GM12878 (cell line): ENCODE measurements around the gene TENT4B. TPM values are rescaled to one million over a fixed set of nuclear protein-coding genes. Genes with fewer than 3 reads are reported as not detected.

Experiments used
- ATAC-seq: fragments of 200-7000 bp; cut with Tn5 transposase; 3 replicates; pipeline ENCODE4 v1.9.1; 2020; ENCODE audit warnings: mild to moderate bottlenecking, moderate library complexity
- BruUV-seq: library from RNA; stranded (reverse); fragments of 400-500 nt; replicated peaks from 2 replicates; lab custom pipeline; 2021; lab: Mats Ljungman, UMichigan
- CTCF ChIA-PET: fragments of 300-600 bp; sonication (Branson Sonifier 250); formaldehyde crosslinking; extraction: SDS; loops from one replicate; lab custom pipeline; 2021; ENCODE audit warnings: inconsistent platforms; lab: Yijun Ruan, JAX
- POLR2A ChIA-PET: fragments of 350-600 bp; formaldehyde crosslinking; extraction: SDS; loops from one replicate; lab custom pipeline; 2021; ENCODE audit warnings: inconsistent platforms; lab: Charles Lee
- RAD21 ChIA-PET: fragments of 300-600 bp; sonication (Branson Sonifier 250); formaldehyde crosslinking; loops from one replicate; lab custom pipeline; 2023; ENCODE audit warnings: antibody characterized with exemption; ENCODE audit not compliant: unreplicated experiment; lab: Charles Lee
- SMC1A ChIA-PET: fragments of 300-600 bp; sonication (Branson Sonifier 250); formaldehyde crosslinking; loops from one replicate; lab custom pipeline; 2023; ENCODE audit not compliant: unreplicated experiment, uncharacterized antibody; lab: Charles Lee
- DNase-seq: peaks from one replicate; pipeline ENCODE4 v3.0.0-alpha.2; 2011; ENCODE audit warnings: low read depth, low spot score
- FAIRE-seq: peaks from 3 replicates; lab custom pipeline; 2011; peaks lifted over from hg19 to GRCh38; lab: Jason Lieb, UNC
- H2AFZ ChIP-seq: 2 replicates; pipeline ENCODE4 v1.6.0; 2011; ENCODE audit warnings: low read depth, low read length, control low read depth; ENCODE audit not compliant: control insufficient read depth
- H3K27ac ChIP-seq: 2 replicates; pipeline ENCODE4 v1.5.1; 2011; ENCODE audit warnings: control low read depth; ENCODE audit not compliant: control insufficient read depth, insufficient read depth
- H3K27me3 ChIP-seq, 2 experiments: replicated peaks in 1 of 2; 2 replicates each; pipeline versions ENCODE4 v1.6.0 to v1.6.1; 2011; ENCODE audit warnings: low read length in 1 of 2; ENCODE audit not compliant: control insufficient read depth in 2 of 2, insufficient read depth in 2 of 2
- H3K36me3 ChIP-seq, 2 experiments: 2 replicates each; pipeline ENCODE4 v1.5.1; 2011; ENCODE audit warnings: low read length in 1 of 2; ENCODE audit not compliant: control insufficient read depth in 2 of 2, insufficient read depth in 2 of 2
- H3K4me1 ChIP-seq: 2 replicates; pipeline ENCODE4 v1.6.1; 2011; ENCODE audit warnings: mild to moderate bottlenecking, low read length, moderate library complexity, mixed read lengths; ENCODE audit not compliant: control insufficient read depth, insufficient read depth
- H3K4me2 ChIP-seq: 2 replicates; pipeline ENCODE4 v1.6.0; 2011; ENCODE audit warnings: control low read depth; ENCODE audit not compliant: control insufficient read depth, insufficient read depth
- H3K4me3 ChIP-seq: fragments of 200-600 bp; sonication (generic); 2 replicates; pipeline ENCODE4 v1.5.1; 2016
- H3K79me2 ChIP-seq: 2 replicates; pipeline ENCODE4 v1.6.0; 2011; ENCODE audit warnings: low read length; ENCODE audit not compliant: control insufficient read depth, insufficient read depth
- H3K9ac ChIP-seq: 2 replicates; pipeline ENCODE4 v1.8.0; 2011; ENCODE audit warnings: low read length, control low read depth, mixed read lengths; ENCODE audit not compliant: control insufficient read depth, insufficient read depth
- H3K9me3 ChIP-seq: replicated peaks from 3 replicates; pipeline ENCODE4 v1.5.1; 2011; ENCODE audit warnings: mild to moderate bottlenecking, low read length; ENCODE audit not compliant: control insufficient read depth, insufficient read depth
- H4K20me1 ChIP-seq: 2 replicates; pipeline ENCODE4 v1.6.0; 2011; ENCODE audit not compliant: control insufficient read depth, insufficient read depth
- FOS ChIP-seq: IDR thresholded peaks from 3 replicates; pipeline ENCODE4 v1.6.1; 2011; ENCODE audit warnings: borderline replicate concordance; ENCODE audit not compliant: insufficient read length; ENCODE audit errors: extremely low read depth
- GATAD2B ChIP-seq: fragments of 450-650 bp; conservative IDR thresholded peaks from 2 replicates; pipeline ENCODE4 v1.6.1; 2017; ENCODE audit warnings: low read depth, mild to moderate bottlenecking, moderate library complexity
- IRF4 ChIP-seq: IDR thresholded peaks from 2 replicates; pipeline ENCODE4 v1.6.1; 2011; ENCODE audit warnings: low read depth, low read length
- LARP7 ChIP-seq: fragments of 450-650 bp; IDR thresholded peaks from 2 replicates; pipeline ENCODE4 v1.6.1; 2017; ENCODE audit warnings: mild to moderate bottlenecking
- MYC ChIP-seq: IDR thresholded peaks from 2 replicates; pipeline ENCODE4 v1.6.1; 2011; ENCODE audit warnings: mild to moderate bottlenecking, low read length, moderate library complexity, inconsistent platforms; ENCODE audit not compliant: insufficient read depth, insufficient replicate concordance, insufficient read length, severe bottlenecking
- NFYB ChIP-seq: IDR thresholded peaks from 2 replicates; pipeline ENCODE4 v1.6.1; 2011; ENCODE audit warnings: low read depth, mild to moderate bottlenecking, low read length, improper control_type of control experiment, moderate library complexity; ENCODE audit not compliant: insufficient read depth
- RFX5 ChIP-seq: IDR thresholded peaks from 2 replicates; pipeline ENCODE4 v1.6.1; 2011; ENCODE audit warnings: low read depth, low read length, improper control_type of control experiment
- SRF ChIP-seq, 2 experiments: IDR thresholded peaks; 2 replicates each; pipeline ENCODE4 v1.6.1; 2011; ENCODE audit warnings: low read depth in 2 of 2, low read length in 2 of 2, mild to moderate bottlenecking in 1 of 2, moderate library complexity in 1 of 2
- WRNIP1 ChIP-seq: IDR thresholded peaks from 2 replicates; pipeline ENCODE4 v1.6.1; 2011; ENCODE audit warnings: low read depth, low read length, improper control_type of control experiment, borderline replicate concordance
- YY1 ChIP-seq: IDR thresholded peaks from 2 replicates; pipeline ENCODE4 v1.6.1; 2011; ENCODE audit warnings: low read depth, mild to moderate bottlenecking, low read length
- WGBS: methylation state at CpG from one replicate; pipeline ENCODE4 v1.1.6; 2016; ENCODE audit warnings: low lambda C conversion rate; ENCODE audit not compliant: insufficient replicate concordance, insufficient coverage; ENCODE audit errors: missing lambda C conversion rate; 5-methylcytosine and 5-hydroxymethylcytosine counted together
- in situ Hi-C: fragments of 300-500 bp; cut with MboI; formaldehyde crosslinking; loops from 9 replicates; pipeline ENCODE4 v1.14.3; 2018; ENCODE audit warnings: mixed read lengths
- intact Hi-C: fragments of 100-400 bp; cut with micrococcal nuclease; formaldehyde crosslinking; loops from one replicate; pipeline ENCODE4 v1.14.2; 2022; ENCODE audit not compliant: unreplicated experiment
- polyA plus RNA-seq, 11 experiments: library from polyadenylated mRNA; depleted of rRNA in 4 of 11; unstranded in 6 of 11; stranded (reverse) in 5 of 11; fragments of >200 nt; fragmentation: Nextera tagmentation in 4 of 11; fragmentation: Illumina TruSeq in 1 of 11; extraction: Ambion mirVana in 4 of 11; extraction: Trizol in 1 of 11; gene quantifications; 1 replicate in 1 of 11; 2 replicates in 10 of 11; pipeline versions ENCODE4 v1.2.1 to v1.2.3, GENCODE V29; 2011 to 2016; ENCODE audit warnings: inconsistent platforms in 2 of 11, missing spikeins in 2 of 11, low read depth in 1 of 11
- total RNA-seq, 4 experiments: library from RNA; depleted of rRNA in 3 of 4; stranded (reverse); fragments of >200 nt in 3 of 4; fragmentation: Illumina TruSeq in 1 of 4; extraction: Trizol in 1 of 4; gene quantifications; 2 replicates each; pipeline versions ENCODE4 v1.2.1 to v1.2.3, GENCODE V29; 2013 to 2021
- TF ChIP-seq, protein P1 (sequence below): fragments of 450-650 bp; formaldehyde crosslinking; IDR thresholded peaks from 2 replicates; pipeline ENCODE4 v1.5.0; 2022; ENCODE audit warnings: mild to moderate bottlenecking, missing genetic modification characterization

Gene TENT4B
- total and polyA plus RNA-seq, 10 of the 15 experiments (the other 5 are each of a cell fraction or from before 2014, with no cell fraction given) = 4.4 to 16.7 (median 10.8) TPM

DNA sequence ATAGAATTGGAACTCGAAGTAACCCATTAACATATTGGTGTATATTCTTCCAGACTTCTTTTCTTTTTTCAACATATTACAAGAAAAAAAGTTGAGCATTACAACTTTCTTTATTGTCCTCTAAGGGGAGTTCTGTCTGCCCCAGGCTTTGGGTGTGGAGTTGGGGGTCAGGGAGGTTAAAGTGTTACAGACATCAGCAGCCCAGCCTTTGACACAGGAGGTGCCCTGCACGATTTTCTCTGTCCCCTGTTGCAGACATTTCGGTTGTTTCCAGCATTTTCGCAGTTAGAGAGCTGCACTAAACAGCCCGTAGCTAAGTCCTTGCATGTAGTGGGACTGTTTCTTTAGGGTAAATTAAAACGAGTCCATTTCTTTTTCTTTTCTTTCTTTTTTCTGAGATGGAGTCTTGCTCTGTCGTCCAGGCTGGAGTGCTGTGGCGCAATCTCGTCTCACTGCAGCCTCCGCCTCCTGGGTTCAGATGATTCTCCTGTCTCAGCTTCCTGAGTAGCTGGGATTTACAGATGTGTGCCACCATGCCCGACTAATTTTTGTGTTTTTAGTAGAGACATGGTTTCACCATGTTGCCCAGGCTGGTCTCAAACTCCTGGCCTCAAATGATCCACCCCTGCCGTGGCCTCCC, 99.9 kb downstream of the TENT4B start (continued):
- no peak for TF ChIP-seq RFX5

DNA sequence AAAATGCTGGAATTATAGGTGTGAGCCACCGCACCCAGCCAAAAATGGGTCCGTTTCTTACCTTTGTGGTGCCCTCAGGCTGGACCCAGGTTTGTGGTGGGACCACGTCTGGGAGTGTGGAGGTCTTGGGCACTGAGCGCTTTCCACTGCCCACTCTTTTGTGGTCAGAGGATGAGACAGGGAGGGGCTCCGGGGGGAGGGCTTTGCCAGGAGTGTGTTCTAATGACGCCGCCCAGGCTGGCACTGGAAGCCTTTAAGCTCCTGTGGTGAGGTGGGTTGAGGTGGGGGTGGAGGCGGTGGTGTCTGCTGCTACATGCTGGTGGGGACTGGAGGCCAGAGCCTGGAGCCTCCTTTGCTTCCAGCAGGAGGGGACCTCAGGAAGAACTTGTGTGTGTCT, 100.4 kb downstream of the TENT4B start:
- H4K20me1 ChIP-seq = no peaks in the 10 kb centered on the region
- H3K9ac ChIP-seq = no peak overlapping the region
- intact Hi-C loops (no loop called here), in situ Hi-C loops (no loop called here)
- H3K36me3 ChIP-seq = no peaks in the 10 kb centered on the region
- H3K9me3 ChIP-seq = no peaks in the 10 kb centered on the region
- FAIRE-seq = no peak
- BruUV-seq = no TSS peak
- DNase-seq = no peak
- H3K79me2 ChIP-seq = no peaks in the 10 kb centered on the region
- no peak overlapping the region for H3K4me2 ChIP-seq
- 75% methylated on average over 8 of the region's 8 CpGs for WGBS
- H3K4me3 ChIP-seq = no peak overlapping the region
- CTCF ChIA-PET = interaction anchor here (1.0 kb wide), 1 partner anchor 102 kb away, joined by 6 read pairs; no protein-coding TSS in a partner anchor
- ATAC-seq = no peak
- SMC1A ChIA-PET = no interaction called here
- H3K4me1 ChIP-seq = no peaks in the 10 kb centered on the region
- POLR2A ChIA-PET = no interaction called here
- H3K27me3 ChIP-seq = no peaks in the 10 kb centered on the region
- RAD21 ChIA-PET = no interaction called here
- TF ChIP-seq SRF (IDR thresholded peaks at IDR 0.05; ENCODE audit: low read depth in 2 of 2, low read length in 2 of 2) = no peak
- no peak for TF ChIP-seq LARP7
- no peak for TF ChIP-seq WRNIP1
- no peak for TF ChIP-seq MYC
- no peak for TF ChIP-seq NFYB
- TF ChIP-seq FOS = no peak
- TF ChIP-seq, protein P1, sequence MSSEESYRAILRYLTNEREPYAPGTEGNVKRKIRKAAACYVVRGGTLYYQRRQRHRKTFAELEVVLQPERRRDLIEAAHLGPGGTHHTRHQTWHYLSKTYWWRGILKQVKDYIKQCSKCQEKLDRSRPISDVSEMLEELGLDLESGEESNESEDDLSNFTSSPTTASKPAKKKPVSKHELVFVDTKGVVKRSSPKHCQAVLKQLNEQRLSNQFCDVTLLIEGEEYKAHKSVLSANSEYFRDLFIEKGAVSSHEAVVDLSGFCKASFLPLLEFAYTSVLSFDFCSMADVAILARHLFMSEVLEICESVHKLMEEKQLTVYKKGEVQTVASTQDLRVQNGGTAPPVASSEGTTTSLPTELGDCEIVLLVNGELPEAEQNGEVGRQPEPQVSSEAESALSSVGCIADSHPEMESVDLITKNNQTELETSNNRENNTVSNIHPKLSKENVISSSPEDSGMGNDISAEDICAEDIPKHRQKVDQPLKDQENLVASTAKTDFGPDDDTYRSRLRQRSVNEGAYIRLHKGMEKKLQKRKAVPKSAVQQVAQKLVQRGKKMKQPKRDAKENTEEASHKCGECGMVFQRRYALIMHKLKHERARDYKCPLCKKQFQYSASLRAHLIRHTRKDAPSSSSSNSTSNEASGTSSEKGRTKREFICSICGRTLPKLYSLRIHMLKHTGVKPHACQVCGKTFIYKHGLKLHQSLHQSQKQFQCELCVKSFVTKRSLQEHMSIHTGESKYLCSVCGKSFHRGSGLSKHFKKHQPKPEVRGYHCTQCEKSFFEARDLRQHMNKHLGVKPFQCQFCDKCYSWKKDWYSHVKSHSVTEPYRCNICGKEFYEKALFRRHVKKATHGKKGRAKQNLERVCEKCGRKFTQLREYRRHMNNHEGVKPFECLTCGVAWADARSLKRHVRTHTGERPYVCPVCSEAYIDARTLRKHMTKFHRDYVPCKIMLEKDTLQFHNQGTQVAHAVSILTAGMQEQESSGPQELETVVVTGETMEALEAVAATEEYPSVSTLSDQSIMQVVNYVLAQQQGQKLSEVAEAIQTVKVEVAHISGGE (CRISPR knock-in tag) = no peak
- TF ChIP-seq GATAD2B = no peak
- no peak for TF ChIP-seq IRF4
- no peak for TF ChIP-seq YY1
- H2AFZ ChIP-seq = no peak overlapping the region
- no peak overlapping the region for H3K27ac ChIP-seq
